HUES6 (cell line): Measurements from ENCODE around the gene EFCAB12.
A peak's percentile ranks its signal among the peaks of the same experiment; 100 is the strongest.

Experiments
- H3K27ac ChIP-seq: 2 replicates; pipeline ENCODE4 v1.7.0; 2013; ENCODE audit warnings: low read depth, mild to moderate bottlenecking, low read length, inconsistent platforms
- H3K27me3 ChIP-seq: 2 replicates; pipeline ENCODE4 v1.6.1; 2013; ENCODE audit warnings: low read length; ENCODE audit not compliant: control insufficient read depth, insufficient read depth
- H3K36me3 ChIP-seq: 2 replicates; pipeline ENCODE4 v1.6.1; 2013; ENCODE audit warnings: low read length; ENCODE audit not compliant: control insufficient read depth, insufficient read depth
- H3K4me1 ChIP-seq: 2 replicates; pipeline ENCODE4 v1.6.1; 2013; ENCODE audit warnings: low read length; ENCODE audit not compliant: control insufficient read depth, insufficient read depth
- H3K4me3 ChIP-seq: 2 replicates; pipeline ENCODE4 v1.5.1; 2013; ENCODE audit warnings: low read depth, low read length
- H3K9ac ChIP-seq: one replicate; pipeline ENCODE4 v1.6.1; 2013; ENCODE audit warnings: mild to moderate bottlenecking, low read length
- H3K9me3 ChIP-seq: 2 replicates; pipeline ENCODE4 v1.6.1; 2013; ENCODE audit warnings: low read depth, low read length; ENCODE audit not compliant: control insufficient read depth, insufficient read depth

EFCAB12 gene

DNA sequence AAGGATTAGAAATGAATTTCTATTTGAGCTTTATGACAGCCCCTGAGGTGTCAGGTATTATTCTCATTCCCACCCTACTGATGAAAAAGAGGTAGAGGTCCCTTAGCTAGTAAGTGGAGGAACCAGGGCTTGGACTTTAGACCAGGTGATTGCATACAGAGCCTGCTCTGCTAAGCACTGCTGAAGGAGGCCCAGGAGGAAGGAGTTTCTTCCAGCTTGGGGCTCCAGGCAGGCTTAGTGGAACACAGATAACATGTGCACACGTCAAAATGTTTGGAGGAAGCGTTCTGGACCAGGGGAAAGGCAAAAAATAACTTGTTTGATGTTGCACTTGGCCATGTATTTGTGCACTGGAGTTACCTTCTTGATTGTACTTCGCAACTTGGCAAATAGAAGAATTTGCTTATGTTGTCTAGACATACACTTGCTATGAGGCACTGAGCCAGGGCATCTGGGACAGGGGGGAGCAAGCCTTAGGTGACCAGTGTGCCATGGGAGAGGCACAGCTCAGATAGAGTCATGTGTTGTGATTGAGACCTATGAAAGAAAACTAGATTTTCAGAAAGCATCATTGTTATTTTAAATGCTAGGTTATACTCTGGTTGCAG is 34.0 kb upstream of the EFCAB12 start:
- Histone ChIP-seq H3K9ac (no peak overlapping the region), H3K4me3 (no peak overlapping the region), H3K9me3 (no peaks in the 10 kb centered on the region), H3K4me1 (no peaks in the 10 kb centered on the region), H3K27ac (no peak overlapping the region), H3K27me3 (no peaks in the 10 kb centered on the region), H3K36me3 (peaks cover 16% of the 10 kb centered on the region)

DNA sequence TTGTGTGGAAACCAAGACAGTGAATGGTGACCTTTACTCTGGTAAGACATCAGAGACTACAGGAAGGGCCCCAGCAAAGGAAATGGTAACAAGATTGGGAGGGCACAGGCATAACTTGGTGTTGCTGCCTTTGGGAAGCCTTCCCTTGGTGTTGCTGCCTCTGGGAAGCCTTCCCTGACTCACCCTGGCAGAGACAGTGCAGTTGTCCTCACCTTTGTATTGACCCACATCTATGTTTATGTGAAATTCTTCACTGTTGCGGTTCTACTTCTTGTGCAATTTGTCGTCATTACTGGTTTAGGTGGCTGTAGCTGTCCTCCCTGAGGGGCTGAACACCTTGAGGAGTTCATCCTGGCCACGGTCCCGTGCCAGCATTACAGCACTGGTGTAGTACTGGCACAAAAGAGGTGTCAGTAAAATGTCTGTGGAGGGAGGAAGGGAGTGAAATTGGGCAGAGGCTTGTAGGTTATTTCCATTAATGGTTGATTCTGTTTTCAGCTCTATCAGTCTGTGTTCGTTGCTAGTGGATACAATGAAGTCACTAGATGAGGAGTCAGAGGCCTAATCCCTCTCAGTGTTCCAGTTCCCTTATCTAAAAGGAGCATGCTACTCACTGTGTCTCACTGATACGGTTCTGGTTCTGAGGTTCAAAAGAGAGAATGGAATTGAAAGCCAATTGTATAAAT is 33.2 kb upstream of the EFCAB12 start:
- Histone ChIP-seq H3K4me3 (no peak overlapping the region), H3K4me1 (no peaks in the 10 kb centered on the region), H3K27me3 (no peaks in the 10 kb centered on the region), H3K9me3 (no peaks in the 10 kb centered on the region), H3K36me3 (peaks cover 16% of the 10 kb centered on the region), H3K27ac (no peak overlapping the region), H3K9ac (no peak overlapping the region)

DNA sequence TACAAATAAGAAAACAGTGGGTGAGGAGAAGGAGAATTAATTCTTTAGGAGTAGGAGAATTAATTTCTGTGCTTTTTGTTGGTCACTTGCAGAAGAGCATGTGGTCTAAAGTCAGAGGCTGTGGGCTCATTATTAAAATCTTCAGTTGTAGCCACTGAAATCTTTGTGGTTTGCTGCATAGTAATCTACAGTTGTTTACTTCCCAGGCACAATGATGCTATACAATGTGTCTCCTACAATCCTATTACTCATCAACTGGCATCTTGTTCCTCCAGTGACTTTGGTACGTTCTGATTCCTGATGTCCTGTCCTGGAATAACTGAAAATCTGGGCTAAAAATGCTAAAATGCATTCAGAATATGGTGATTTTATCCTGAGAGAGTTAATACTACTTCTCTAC is 32.6 kb upstream of the EFCAB12 start:
- H3K27me3 ChIP-seq = no peaks in the 10 kb centered on the region

DNA sequence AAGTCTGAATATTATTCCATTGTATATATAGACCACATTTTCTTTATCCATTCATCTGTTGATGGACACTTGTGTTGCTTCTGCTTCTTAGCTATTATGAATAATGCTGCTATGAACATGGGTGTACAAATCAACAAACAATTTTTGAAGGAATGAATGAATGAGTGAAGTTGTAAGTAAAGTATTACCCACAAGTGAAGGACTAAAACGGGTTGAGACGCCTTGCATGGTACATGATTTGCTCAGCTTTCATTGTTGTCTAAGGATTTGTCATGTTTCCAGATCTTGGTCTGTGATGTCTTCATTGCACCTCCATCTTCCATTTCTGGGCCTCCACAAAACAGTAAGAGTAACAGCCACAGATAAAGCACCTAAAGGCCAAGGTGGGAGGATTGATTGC is 32.1 kb upstream of the EFCAB12 start:
- Histone ChIP-seq H3K4me3 (no peak overlapping the region), H3K36me3 (peaks cover 22% of the 10 kb centered on the region), H3K27ac (no peak overlapping the region), H3K4me1 (no peaks in the 10 kb centered on the region), H3K9me3 (no peaks in the 10 kb centered on the region), H3K27me3 (no peaks in the 10 kb centered on the region), H3K9ac (no peak overlapping the region)

More for the DNA sequence above, 32.6 kb upstream of the EFCAB12 start:
- no peak overlapping the region for H3K9ac ChIP-seq
- H3K4me1 ChIP-seq = no peaks in the 10 kb centered on the region
- H3K9me3 ChIP-seq = no peaks in the 10 kb centered on the region
- no peak overlapping the region for H3K27ac ChIP-seq
- H3K36me3 ChIP-seq = peaks cover 18% of the 10 kb centered on the region
- no peak overlapping the region for H3K4me3 ChIP-seq

DNA sequence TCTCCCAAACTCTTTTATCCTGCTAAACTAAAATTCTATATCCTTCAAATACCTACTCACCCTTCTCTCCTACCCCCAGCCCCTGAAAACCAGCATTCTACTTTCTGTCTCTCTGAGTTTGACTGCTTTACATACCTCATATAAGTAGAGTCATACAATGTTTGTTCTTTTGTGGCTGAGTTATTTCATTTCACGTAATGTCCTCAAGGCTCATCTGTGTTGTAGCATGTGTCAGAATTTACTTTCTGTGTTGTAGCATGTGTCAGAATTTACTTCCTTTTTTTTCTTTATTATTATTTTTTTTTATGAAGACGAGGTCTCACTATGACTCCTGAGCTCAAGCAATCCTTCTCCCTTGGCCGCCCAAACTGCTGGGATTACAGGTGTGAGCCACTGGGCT is 31.7 kb upstream of the EFCAB12 start:
- Histone ChIP-seq H3K4me3 (no peak overlapping the region), H3K27ac (no peak overlapping the region), H3K36me3 (peaks cover 22% of the 10 kb centered on the region), H3K9ac (no peak overlapping the region), H3K9me3 (no peaks in the 10 kb centered on the region), H3K27me3 (no peaks in the 10 kb centered on the region), H3K4me1 (no peaks in the 10 kb centered on the region)

DNA sequence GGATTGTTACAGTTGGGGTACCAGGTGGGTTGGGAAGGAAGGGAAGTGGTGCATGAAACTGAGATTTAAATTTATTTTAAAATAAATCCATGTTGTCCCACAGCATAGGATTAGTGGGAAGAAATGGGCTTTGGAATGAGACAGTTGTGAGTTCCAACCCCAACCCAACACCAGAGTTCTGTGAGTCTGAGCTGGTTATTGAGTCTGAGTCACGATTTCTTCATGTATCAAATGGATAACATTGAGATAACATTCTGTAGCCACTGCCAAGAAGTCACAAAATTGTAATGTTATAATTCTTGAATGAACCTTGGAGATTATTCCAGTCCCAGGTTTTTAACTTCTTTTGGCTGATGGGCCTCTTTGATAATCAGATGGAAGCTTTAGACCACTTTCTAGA is 25.3 kb upstream of the EFCAB12 start:
- Histone ChIP-seq H3K27me3 (no peaks in the 10 kb centered on the region), H3K4me3 (no peak overlapping the region), H3K9ac (no peak overlapping the region), H3K4me1 (peaks cover 16% of the 10 kb centered on the region), H3K36me3 (peaks cover 12% of the 10 kb centered on the region), H3K27ac (no peak overlapping the region), H3K9me3 (no peaks in the 10 kb centered on the region)

DNA sequence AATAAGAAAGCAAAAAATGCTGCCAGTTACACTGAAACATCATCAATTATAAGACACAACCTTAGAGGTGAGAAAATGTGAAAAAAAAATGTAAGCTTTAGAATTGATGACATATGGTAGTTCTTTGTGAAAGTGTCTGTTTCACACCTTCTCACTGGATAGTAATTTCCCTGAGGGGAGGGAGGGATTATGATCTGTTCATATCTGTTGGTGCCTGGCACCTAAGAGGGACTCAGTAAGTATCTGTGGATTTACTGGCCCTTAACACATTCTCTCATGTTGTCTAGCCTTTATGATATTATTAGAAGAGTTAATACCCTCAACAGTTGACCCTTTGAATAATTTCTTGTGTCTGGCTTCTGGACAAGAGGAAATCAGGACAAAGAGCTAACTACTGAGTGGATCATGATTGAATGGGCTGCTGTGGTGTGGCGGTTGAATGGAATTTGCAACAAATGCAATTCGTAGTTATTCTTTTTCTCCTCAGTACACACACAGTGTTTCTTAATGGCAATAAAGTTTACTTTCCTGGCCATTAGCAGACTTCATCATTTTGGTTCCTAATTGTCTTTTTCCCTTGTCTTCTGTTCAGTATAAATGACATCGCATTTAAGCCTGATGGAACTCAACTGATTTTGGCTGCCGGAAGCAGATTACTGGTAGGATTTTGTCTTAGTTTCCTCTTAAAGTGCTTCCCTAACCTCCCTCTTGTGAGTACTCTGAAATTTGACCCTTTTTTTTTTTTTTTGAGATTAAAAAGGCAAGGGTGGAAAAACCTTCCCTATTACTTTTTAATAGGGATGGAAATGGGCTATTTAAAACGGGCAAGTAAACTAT is 21.1 kb upstream of the EFCAB12 start:
- no peak overlapping the region for H3K9ac ChIP-seq
- H3K27ac ChIP-seq = 0 out of 2 replicates have a peak overlapping the region, but pooled peaks have one; percentile 4
- H3K4me3 ChIP-seq = no peak overlapping the region
- H3K36me3 ChIP-seq = peaks cover 2% of the 10 kb centered on the region; the same call in 1 of the 2 replicates
- H3K4me1 ChIP-seq = peaks cover 34% of the 10 kb centered on the region
- no peaks in the 10 kb centered on the region for H3K27me3 ChIP-seq
- no peaks in the 10 kb centered on the region for H3K9me3 ChIP-seq

DNA sequence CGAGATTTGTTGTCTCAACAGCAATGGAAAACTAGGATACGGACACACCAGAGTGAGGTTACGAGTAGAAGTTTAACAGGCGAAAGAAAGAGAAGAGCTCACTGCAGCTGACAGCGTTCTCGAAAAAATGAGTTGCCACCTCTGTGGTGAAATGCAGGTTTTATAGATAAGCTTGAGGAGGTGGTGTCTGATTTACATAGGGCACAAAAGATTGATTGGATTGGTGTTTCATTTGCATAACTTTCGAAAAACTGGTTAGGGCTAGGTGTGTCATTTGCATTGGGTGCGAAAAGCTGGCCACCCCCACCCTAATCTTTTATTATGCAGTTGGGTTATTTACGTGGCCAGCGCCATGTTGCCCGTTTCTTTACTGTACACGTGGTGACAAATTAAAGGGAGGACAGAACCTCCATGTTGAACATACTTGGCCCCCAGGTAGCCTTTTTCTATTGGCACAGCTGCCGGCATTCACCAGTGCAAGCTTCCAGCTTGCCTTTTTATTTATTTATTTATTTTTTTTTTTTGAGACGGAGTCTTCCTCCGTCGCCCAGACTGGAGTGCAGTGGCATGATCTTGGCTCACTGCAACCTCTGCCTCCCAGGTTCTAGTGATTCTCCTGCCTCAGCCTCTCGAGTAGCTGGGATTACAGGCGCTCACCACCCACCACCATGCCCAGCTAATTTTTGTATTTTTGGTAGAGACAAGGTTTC is 19.9 kb upstream of the EFCAB12 start:
- no peaks in the 10 kb centered on the region for H3K36me3 ChIP-seq
- H3K4me3 ChIP-seq = peak overlapping the region; percentile 37
- H3K27me3 ChIP-seq = no peaks in the 10 kb centered on the region
- H3K27ac ChIP-seq = peak overlapping the region; percentile 60
- peaks cover 34% of the 10 kb centered on the region for H3K4me1 ChIP-seq
- H3K9ac ChIP-seq = peak overlapping the region; percentile 66
- no peaks in the 10 kb centered on the region for H3K9me3 ChIP-seq

DNA sequence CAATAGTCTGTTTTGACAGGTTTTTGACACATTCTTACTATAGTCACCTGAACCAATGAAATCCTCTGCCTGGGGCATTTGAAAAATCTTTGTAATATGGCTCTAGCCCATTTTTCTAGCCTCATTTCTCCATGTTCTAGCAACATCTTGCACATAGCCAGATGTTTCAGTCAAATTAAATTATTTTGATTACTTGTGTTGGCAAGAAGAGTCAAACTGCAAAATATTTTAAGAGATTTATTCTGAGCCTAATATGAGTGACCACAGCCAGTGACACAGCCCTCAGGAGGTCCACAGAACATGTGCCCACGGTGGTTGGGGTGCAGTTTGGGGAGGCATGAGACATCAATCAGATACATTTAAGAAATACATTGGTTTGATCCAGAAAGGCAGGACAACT is 18.5 kb upstream of the EFCAB12 start:
- Histone ChIP-seq H3K4me1 (peaks cover 41% of the 10 kb centered on the region), H3K27ac (no peak overlapping the region), H3K9ac (no peak overlapping the region), H3K9me3 (no peaks in the 10 kb centered on the region), H3K4me3 (no peak overlapping the region), H3K27me3 (no peaks in the 10 kb centered on the region), H3K36me3 (no peaks in the 10 kb centered on the region)

DNA sequence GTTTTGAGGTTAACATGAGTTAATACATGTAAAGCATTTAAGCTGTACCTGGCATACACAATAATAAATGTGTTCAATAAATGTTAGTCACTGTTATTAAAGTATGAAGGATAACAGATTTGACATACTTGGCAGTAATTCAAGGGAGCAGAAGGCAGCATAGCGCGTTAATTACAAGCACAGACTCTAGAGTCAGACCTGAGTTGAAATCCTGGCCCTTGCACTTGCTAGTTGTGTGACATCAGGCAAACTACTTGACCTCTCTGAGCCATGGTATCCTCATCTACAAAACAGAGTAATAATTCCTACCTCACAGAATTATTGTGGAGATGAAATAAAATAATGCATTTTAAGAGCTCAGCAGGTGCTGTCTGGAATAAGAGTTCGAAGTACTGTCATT is 17.0 kb upstream of the EFCAB12 start:
- no peaks in the 10 kb centered on the region for H3K27me3 ChIP-seq

More for the DNA sequence above, 17.0 kb upstream of the EFCAB12 start:
- H3K27ac ChIP-seq = no peak overlapping the region
- no peaks in the 10 kb centered on the region for H3K36me3 ChIP-seq
- no peak overlapping the region for H3K9ac ChIP-seq
- no peaks in the 10 kb centered on the region for H3K9me3 ChIP-seq
- no peak overlapping the region for H3K4me3 ChIP-seq
- H3K4me1 ChIP-seq = peaks cover 53% of the 10 kb centered on the region
